ENCODE data around the gene KRT36.

The KRT36 gene

DNA sequence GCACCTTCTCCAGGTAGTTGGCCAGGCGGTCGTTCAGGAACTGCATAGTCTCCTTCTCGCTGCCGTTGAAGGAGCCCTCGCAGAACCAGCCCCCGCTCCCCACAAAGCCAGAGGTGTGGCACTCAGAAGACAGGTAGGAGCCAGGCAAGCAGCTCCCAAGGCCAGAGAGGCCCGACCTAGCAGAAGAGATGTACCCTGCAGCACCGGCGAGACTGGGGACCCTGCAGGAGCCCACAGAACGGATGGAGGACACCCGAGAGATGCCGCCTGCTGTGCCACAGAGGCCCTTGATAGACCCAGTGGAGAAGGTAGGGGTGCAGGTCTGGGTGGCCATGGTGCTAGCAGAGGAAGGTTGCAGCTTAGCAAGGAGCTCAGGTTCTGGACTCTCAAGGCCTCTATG, at the start of gene KRT36:
KRT36 (minus strand) TSS at position 380 of the 400 bp plus-strand sequence; CDS start at position 334, 46 bp downstream.
- no peak for DNase-seq (ENCODE audit: low spot score)

DNA sequence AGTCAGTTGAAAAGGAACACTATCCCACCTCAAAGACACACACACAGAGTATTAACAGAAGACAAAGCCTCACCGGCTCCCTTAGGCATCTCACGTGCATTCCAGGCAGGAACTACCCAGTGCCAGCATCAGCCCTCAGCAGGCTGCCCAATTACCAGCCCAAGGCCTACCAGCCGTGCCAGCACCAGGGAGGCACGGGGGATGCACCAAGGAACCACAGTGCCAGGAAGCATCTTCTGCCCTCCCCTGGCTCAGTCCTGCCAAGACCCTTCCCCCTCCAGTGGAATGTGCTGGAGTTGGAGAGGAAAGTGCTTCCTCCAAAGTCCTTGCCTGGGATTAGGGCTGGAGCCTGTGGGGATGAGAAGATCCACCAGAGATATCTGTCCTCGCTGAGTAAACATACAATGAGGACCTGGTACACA, 49.4 kb upstream of the KRT36 start:
- no peak for DNase-seq (ENCODE audit: low spot score)

DNA sequence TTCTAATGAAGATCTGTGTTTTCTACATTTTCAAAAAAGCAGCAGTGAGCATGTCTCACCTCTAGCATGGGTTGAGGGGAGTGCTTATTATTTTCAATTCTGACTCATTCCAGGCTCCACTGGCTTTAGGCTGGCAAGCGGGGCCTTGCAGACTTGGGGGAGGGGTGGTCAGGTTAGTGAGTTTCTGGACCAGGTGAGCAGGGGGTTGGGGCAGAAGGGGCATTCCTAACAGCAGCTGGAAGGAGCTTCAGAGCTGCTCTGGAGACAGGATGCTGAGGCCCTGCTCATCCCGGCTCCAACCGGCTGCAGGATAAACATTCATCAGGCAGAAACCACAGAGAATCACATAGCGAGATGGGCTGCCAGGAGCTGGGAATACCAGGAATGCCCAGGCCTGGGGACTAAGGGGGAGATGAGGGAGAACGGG, 48.9 kb upstream of the KRT36 start:
- no peak for DNase-seq (ENCODE audit: low spot score)

DNA sequence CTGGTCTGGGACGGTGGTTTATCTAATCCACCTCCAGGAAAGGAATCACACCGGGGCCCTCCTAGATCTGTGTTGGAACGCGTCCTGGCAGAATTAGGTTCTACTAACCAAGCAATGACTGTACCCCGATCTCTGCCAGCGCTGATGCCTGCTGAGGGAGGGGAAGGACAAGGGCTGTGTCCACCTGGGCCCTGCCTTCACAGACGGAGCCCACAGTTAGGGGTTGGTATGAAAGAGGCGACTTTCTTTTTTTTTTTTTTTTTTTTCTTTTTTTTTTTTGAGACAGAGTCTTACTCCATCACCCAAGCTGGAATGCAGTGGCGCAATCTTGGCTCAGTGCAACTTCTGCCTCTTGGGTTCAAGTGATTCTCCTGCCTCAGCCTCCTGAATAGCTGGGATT, 48.3 kb upstream of the KRT36 start:
- no peak for DNase-seq (ENCODE audit: low spot score)

DNA sequence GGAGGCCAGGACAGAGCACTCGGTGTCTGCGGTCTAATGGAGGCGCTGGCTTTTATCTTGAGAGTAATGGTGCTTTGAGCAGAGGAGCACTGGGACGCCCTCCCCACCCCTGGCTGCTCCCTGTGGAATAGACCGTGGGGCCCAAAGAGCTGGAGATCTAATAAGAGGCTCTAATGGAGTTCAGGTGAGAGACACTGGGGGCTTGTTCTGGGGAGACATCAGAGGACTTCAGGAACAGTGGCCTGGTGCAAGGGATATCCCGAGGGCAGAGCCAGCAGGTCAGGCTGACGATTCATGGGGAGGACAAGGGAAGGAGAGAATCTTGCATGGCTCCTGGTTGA, 47.9 kb upstream of the KRT36 start:
- DNase-seq (ENCODE audit: low spot score), result no peak

DNA sequence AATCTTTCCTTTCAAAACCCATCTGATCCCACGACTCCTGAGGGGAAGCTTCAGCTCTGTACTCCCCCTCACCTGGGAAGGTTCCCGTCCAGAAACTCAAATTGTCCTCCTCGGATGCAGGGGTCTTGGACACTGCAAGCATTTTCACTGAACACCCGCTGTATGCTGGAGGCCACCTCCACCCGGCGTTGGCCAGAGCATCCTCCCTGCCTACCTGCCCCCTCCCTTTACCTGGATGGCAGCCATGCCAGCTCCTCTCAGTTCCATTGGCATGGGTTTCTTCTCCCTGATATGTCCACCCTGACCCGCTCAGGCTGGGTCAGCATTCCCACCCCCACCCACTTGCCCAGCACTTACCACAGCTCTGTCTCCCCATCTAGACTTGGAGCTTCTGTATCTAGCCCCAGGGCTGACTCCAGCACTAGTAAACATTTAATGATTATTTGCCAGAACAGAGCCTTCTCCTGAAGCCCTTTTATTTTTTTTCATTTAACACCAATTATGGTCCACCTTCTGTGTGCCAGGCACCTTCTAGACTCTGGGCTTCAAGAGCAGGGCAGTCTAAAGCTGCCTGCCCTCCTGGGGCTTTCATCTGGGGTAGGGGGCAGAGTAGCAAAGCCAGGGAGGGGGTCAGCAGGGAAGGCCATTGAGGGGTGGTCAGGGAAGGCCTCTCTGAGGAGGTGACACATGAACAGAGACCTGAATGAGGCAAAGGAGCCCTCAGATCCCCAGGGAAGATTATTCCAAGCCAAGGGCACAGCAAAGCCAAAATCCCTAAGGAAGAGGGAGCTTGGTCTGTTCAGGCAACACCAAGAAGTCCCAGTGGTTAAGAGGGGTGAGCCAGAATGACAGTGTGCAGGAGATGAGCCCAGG, 47.3 kb upstream of the KRT36 start:
- no peak for DNase-seq (ENCODE audit: low spot score)

DNA sequence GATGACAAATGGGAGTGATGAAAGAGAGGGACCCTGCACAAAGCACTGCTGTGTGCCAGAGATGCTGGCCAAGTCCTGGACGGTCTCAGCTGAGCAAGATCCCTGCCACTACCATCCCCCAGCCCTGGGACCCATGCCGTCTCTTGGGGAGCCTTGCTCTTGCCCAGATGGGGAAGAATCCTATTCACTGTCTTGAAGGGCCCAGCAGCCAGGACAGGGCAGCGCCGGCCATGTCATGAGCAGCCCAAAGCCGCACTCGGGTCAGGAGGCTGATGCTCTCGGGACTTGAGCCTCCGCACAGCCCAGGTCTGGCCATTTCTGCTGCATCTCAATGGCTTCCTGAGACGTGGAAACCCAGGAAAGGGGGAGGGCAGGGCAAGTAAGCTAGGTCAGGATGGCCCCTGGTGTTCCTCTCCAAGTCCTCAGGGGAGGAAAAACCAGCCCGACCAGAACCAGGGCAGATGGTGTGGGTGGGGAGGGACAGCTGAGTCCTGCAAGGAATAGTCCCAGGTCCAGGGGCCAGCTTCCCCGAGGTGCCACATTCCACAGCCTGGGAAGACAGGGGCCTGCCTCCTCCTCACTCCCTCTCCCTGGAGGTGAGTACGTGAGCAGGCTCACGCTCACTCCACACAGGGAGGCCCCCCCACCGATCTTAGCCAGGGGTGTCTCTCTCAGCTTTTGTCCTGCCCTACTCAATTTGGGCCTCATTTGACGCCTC, 46.2 kb upstream of the KRT36 start:
- no peak for DNase-seq (ENCODE audit: low spot score)

DNA sequence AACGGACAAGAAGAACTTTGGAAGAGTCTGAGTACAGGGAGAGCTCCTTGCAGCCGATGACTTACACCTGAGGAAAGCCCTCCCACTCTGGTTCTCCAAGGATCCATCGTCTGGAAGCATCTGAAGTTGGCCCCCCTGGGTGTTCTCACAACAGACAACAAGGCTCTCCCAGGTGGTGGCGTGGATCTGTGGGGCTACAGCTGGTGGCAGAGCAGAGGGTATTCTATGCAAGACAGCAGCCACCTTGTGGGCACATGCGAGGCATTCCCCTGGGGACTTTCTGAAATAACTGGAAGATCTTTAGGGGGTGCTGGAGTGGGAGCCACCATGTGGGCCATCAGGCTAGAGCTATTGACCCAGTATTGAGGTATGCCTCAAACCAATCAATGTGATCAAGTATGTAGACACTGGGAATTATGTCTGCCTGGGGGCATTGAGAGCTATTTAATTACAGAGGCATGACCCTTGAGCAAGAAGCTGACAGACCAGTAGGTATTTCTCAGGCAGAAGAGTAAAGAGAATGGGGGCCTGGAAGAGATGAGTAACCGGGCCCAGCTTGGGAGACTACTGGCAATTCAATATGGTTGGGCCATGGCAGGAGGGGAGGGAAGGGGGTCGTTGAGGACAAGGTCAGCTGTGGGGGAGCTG, 45.3 kb upstream of the KRT36 start:
- DNase-seq (ENCODE audit: low spot score), result no peak

DNA sequence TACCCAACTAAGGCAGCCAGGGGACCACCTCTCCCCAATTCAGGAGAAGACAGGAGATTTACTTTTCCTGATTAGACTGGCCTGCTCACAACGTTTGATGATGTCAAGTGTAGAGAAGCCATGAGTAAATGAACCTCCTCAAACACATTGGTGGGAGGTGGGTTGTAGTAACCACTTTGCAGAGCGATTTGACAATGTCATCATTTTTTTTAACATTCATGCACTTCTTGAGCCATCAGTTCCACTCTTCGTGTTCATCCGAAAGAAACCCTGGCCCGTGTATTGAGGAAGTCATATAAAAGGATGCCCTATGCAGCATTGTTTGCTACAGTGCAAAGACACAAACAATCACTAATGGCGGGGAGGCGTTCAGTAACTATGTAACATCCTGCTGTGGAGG, 43.9 kb upstream of the KRT36 start:
- DNase-seq (ENCODE audit: low spot score), result no peak

DNA sequence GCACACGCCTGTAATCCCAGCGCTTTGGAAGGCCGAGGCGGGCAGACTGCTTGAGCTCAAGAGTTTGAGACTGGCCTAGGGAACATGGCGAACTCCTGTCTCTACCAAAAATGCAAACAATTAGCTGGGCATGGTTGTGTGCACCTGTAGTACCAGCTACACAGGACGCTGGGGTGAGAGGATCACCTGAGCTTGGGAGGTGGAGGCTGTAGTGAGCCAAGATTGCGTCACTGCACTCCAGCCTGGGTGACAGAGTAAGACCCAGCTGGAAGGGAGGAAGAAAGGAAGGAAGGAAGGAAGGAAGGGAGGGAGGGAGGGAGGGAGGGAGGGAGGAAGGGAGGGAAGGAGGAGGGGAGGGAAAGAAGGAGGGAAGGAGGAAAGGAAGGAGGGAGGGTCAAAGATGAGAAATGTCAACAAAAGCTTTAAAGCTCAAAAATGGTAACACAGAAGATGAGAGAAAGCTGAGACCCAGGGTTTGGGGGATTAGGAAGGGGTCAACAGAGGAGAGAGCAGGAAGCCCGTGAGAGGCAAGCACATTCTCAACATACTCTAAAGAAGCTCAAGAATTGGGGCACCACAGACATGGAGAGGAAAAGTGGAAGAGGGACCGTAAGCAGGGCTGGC, 43.3 kb upstream of the KRT36 start:
- no peak for DNase-seq (ENCODE audit: low spot score)

DNA sequence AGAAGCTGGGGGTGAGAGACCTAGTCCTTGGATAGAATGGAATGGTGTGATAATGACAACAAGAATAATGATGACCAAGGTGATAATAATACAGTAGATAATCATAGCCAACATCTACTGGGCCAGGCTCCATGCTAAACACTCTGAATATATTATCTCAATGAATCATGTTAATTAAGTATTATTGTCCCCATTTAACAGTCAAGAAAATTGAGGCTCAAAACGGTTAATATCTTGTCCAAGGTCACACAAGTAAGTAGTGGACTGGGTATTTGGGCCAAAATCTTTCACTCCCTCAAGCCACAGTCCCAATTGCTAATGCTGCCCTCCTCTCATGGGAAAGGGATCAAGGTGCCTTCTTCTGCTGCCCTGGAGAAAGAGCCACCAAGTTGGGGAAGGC, 42.3 kb upstream of the KRT36 start:
- DNase-seq (ENCODE audit: low spot score), result no peak

DNA sequence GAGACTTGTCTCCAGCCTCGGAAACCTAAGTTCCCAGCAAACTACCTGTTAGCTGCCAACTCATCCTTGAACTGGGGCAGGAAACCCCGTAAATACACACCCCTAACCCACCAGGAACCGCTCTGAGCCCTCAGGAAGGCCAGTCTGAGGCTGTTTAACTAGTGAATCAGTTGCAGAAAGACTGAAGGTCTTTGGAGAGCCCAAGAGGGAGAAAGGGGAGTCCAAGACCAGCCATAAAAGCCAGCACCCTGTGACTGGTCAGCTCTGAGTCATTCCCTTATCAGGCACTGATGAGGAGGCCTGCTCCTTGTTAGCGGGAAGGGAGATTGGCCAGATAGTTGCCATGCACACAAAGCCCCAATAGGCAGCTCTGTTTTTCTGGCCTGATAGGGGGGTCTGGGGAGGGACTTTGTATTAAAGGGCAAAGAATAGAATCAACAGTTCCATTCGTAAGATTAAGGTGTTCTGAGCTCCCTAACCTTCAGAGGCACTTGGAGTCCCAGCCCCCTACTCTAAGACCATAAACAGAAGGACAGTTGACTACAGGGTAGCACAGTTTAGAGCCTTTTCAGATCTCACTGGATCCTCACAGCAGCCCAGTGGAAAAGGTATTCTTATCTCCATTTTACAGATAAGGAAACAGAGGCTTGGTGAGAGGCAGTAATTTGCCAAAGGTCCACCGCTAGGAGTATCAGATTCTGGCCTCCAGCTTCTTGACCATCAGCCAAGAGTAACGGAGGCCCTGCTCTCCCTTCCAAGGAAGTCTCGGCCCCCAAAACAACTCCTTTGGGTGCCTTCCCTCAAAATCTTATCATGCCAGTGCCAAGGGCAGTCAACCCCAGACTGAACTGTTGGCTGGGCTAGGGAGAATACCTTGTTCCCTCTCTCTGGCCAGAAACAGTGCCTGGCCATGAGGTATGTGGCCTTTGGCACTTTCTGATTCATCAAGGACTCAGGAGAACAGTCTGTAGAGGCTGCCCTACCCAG, 40.6 kb upstream of the KRT36 start:
- no peak for DNase-seq (ENCODE audit: low spot score)

DNA sequence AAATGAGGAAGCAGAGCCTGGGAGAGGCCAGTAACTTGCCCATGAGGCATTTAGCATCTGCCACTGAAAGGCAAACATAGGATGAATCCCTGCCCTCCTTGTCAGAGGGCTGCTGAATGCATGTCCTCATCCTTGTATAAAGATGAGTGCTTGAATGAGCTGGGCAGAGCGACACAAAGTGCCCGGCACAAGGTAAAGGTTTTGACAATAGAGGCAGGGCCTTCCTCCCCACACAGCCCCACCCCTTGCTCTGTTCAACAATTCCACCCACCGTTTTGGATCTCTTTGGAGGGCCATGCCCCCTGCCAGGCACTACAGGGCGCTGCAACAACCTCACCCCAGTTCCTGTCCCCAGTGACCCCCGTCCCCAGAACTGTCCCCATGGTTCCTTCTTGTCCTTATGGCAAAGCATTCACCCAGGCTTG, 39.8 kb upstream of the KRT36 start:
- no peak for DNase-seq (ENCODE audit: low spot score)

DNA sequence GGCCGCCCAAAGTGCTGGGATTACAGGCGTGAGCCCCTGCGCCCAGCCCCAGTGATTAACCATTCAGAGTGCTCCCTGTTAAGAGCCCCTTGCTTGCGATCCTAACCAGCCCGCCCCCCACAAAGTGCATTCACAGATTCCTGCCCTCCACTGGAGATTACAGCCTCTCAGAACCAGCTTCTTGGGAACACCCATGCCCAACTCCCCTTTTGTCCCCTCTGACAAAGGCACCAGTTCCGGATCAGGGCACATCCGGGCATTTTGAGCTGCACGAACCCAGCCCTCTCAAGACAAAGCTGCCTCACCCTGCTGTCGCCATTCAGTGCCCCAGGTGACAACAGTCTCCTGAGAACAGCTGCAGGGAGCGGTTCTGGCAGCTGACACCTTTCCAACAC, 39.2 kb upstream of the KRT36 start:
- no peak for DNase-seq (ENCODE audit: low spot score)

DNA sequence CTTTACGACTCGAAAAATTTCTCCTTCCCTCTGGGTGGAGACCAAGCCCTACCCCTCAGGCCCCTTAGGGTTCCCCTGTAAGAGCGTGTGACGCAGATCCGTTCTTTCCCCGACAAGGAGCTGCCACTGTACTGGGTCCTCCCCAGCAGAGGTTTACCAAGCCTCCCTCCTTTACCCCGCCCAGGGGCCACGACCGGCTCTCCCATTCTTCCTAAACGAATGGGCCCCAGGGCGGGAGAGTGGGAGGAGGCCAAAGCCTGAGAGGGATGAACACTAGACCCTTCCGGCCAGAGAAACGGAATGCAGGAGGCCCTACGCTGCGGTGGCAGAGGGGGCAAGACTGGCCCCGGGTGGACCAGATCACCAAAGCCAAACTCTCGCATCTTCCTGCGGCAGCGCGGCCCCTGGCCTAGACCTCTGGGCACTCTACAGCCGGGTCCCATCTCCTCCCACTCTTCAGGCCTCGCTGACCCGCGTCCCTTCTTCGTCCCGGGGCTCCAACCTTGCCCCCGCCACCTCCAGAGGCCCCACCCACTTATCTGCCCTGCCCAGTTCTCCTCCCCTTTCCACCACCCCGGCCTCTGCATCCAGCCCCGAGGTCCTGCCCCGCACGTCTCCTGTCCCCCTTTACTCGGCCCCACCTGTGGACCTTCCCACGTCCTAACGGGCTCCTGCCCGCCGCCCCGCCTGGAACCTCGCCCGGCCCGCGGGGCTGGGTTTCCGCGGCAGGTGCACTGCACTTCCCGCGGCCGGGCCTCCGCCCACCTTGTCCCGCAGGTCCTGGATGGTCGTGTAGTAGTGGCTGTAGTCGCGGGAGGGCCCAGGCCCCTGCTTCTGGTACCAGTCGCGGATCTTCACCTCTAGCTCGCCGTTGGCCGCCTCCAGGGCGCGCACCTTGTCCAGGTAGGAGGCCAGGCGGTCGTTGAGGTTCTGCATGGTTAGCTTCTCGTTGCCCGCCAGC, 37.6 kb upstream of the KRT36 start:
- DNase-seq (ENCODE audit: low spot score), result no peak

DNA sequence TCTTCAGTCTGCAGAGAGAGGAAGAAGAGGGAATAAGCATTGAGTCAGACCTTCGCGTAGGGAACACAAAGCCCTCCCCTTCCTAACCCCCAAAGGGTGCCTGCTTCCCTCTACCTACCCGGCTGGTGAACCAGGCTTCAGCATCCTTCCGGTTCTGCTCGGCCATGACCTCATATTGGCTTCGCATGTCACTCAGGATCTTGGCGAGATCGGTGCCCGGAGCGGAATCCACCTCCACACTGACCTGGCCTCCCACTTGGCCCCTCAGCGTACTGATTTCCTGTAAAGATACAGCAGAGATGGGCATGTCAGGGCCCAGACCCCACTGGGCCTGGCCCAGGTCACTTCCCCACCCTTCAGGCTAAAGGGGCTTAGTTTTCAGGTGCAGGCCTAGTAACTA, 34.6 kb upstream of the KRT36 start:
- no peak for DNase-seq (ENCODE audit: low spot score)

DNA sequence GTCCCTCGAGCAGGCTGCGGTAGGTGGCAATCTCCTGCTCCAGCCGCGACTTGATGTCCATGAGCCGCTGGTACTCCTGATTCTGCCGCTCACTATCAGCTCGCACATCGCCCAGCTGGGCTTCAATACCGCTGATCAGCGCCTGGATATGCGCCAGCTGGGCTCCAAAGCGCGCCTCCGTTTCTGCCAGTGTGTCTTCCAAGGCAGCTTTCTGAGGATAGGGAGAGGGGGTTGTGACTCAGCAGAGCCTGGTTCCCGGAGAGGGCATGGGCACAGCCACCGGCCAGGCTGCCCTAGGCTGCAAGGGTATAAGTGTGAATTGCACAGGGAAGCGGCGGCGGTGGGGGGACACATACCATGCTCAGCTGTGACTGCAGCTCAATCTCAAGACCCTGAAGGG, 34.1 kb upstream of the KRT36 start:
- no peak for DNase-seq (ENCODE audit: low spot score)

DNA sequence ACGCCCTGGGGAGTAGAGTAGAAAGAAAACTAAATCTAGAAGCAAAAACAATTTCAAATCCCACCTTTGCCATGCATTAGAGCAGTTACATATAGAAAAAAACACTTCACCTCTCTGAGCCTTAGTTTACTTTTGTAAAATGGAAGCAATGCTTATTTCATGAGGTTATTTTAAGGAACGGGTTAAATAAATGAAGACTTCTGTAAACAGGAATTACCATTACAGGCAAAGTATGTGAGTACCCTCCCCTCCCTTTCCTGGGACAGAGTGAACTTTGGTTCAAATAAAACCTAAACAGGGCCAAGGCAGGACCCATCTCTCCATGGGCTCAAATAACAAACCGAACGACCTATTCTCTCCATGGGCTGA, 33.5 kb upstream of the KRT36 start:
- DNase-seq (ENCODE audit: low spot score), result no peak

DNA sequence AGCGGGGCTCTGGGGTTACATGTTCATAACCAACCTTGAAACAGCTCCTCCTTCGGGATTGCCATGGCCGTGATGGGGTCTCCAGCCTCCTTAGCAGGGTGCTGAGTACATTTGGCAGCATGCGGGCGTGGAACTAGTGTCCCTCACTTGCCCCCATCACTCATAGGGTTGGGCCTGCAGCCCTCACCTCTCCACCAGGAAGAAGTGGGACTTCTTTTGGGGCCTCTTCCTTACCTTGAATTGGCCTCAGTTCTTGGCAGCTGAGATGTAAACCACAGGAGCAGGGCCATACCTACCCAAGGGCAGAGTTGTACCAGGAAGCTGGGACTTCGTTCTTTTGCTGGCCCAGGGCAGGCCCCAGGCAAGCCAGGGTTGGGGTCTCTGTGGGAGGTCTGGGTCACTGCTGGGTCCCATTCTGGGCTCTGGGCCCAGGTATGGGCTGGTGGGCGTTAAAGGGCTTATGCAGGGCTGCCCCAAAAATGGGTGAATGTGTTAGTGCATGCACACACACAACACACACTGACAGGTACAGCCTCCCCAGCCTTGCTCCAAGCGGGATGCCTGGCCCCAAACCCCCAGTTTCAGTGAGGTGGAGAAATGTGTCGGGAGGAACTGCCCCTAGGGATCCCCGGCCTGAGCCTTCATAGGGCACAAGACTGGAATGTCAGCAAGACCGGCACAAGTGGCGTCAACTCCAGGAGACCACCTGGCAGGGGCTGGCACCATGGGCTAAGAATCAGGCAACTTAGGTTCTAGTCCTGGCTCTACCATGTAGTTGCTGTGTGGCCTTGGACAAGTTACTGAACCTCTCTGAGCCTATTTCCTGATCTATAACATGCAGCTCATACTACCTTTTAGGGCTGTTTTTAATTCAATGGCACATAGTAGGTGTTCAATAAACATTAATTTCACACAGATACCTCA, 32.9 kb upstream of the KRT36 start:
- DNase-seq (ENCODE audit: low spot score), result no peak

Data from HuH-7.5 (cell line).